WI38 (cell line): ENCODE data around the gene IL36RN.

ENCODE experiments used
- H3K4me3 ChIP-seq: 2 replicates; pipeline ENCODE4 v1.5.1; 2011; ENCODE audit warnings: low read depth, mild to moderate bottlenecking, control low read depth, low read length
- CTCF ChIP-seq: IDR thresholded peaks from 2 replicates; pipeline ENCODE4 v1.5.1; 2012; ENCODE audit warnings: low read depth, mild to moderate bottlenecking, control low read depth, low read length

IL36RN gene

GRCh38 chr2:113058998-113059960 is at the start of gene IL36RN:
TSS of gene IL36RN (plus strand) at chr2:113059198. CDS start at chr2:113059439, 241 bp downstream.
- H3K4me3 ChIP-seq = no peak within 1 kb of the TSS

GRCh38 chr2:113009622-113010021 is 49.4 kb upstream of the IL36RN start:
- no peak for TF ChIP-seq CTCF
- H3K4me3 ChIP-seq = no peak overlapping the region

More at GRCh38 chr2:113058998-113059960, at the start of gene IL36RN:
- TF ChIP-seq CTCF = no peak

- no peak overlapping the region for H3K4me3 ChIP-seq
- TF ChIP-seq CTCF = no peak
Measured at GRCh38 chr2:113010088-113010487, 48.9 kb upstream of the IL36RN start.

- no peak overlapping the region for H3K4me3 ChIP-seq
- no peak for TF ChIP-seq CTCF
Measured at GRCh38 chr2:113011108-113011507, 47.9 kb upstream of the IL36RN start.

- TF ChIP-seq CTCF = no peak
- no peak overlapping the region for H3K4me3 ChIP-seq
Measured at GRCh38 chr2:113012436-113013335, 46.3 kb upstream of the IL36RN start.

- TF ChIP-seq CTCF = no peak
- H3K4me3 ChIP-seq = no peak overlapping the region
Measured at GRCh38 chr2:113013336-113013661, 45.7 kb upstream of the IL36RN start.

- TF ChIP-seq CTCF = no peak
- H3K4me3 ChIP-seq = no peak overlapping the region
Measured at GRCh38 chr2:113014067-113014466, 44.9 kb upstream of the IL36RN start.
